ENCODE measurements around the gene GABRB2.

The GABRB2 gene

GRCh38 chr5:161546095-161546469 is 443 bp downstream of the GABRB2 start:
- H3K27me3 ChIP-seq, result peaks cover 3 to 57% of the 10 kb centered on the region in 2 donors
- H3K4me1 ChIP-seq, result peaks cover 0 to 36% (median 20%) of the 10 kb centered on the region in 4 donors
- no peak overlapping the region for H3K27ac ChIP-seq
- H3K9me3 ChIP-seq, result no peaks in the 10 kb centered on the region
- TF ChIP-seq CTCF (IDR thresholded peaks at IDR 0.05), result no peak
- intact Hi-C loops (cut with DNase I; ENCODE audit: low total_unique reads), result loop anchor here (10.0 kb wide), 1 partner anchor 1799 kb away; no protein-coding TSS in a partner anchor
- H3K4me3 ChIP-seq, result peak overlapping the region; percentile 20 to 48
- no peaks in the 10 kb centered on the region for H3K36me3 ChIP-seq
- DNase-seq, result no peak

GRCh38 chr5:161545344-161546094 is 1.0 kb downstream of the GABRB2 start:
- peak overlapping the region; percentile 20 to 48 for H3K4me3 ChIP-seq
- peaks cover 3 to 57% of the 10 kb centered on the region in 2 donors for H3K27me3 ChIP-seq
- no peaks in the 10 kb centered on the region for H3K36me3 ChIP-seq
- no peak overlapping the region for H3K27ac ChIP-seq
- no peak for TF ChIP-seq CTCF (IDR thresholded peaks at IDR 0.05)
- intact Hi-C loops (cut with DNase I; ENCODE audit: low total_unique reads), result loop anchor here (10.0 kb wide), 1 partner anchor 1799 kb away; no protein-coding TSS in a partner anchor
- DNase-seq, result no peak
- H3K9me3 ChIP-seq, result no peaks in the 10 kb centered on the region
- peaks cover 0 to 36% (median 20%) of the 10 kb centered on the region in 4 donors for H3K4me1 ChIP-seq

DNA sequence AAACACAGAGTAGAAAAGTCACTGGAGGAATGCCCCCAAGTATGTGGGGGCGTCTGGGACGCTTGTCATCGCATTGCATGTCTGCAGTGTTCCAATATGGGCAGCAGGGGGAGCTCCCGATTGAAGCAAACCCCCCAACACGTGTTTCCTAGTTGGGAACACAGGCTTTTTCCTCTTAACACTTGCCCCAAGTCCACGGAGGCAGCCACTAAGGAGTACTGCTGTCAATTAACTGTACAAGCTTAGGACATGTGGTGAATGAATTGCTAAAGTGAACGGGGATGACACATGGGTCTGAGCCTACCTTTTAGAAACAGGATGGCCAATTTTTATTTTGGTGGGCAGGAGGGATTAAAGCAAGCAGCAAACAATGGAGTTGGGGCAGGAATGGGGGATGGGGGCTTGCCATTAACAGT is 2.2 kb downstream of the GABRB2 start:
- Histone ChIP-seq H3K27me3 (peaks cover 3 to 54% of the 10 kb centered on the region in 2 donors), H3K4me1 (peaks cover 0 to 35% (median 20%) of the 10 kb centered on the region in 4 donors), H3K36me3 (no peaks in the 10 kb centered on the region), H3K27ac (no peak overlapping the region), H3K9me3 (no peaks in the 10 kb centered on the region), H3K4me3 (no peak overlapping the region)
- peak; percentile 38 to 54 for TF ChIP-seq CTCF (IDR thresholded peaks at IDR 0.05)
- DNase-seq, result peak in 1 of 2 donors; percentile 25
- intact Hi-C loops (cut with DNase I; ENCODE audit: low total_unique reads), result loop anchor here (10.0 kb wide), 1 partner anchor 1800 kb away; no protein-coding TSS in a partner anchor

- Histone ChIP-seq H3K4me3 (no peak overlapping the region), H3K27me3 (peaks cover 0 to 3% of the 10 kb centered on the region in 2 donors), H3K4me1 (no peaks in the 10 kb centered on the region), H3K9me3 (no peaks in the 10 kb centered on the region), H3K36me3 (no peaks in the 10 kb centered on the region), H3K27ac (no peak overlapping the region)
- no peak for TF ChIP-seq CTCF (IDR thresholded peaks at IDR 0.05)
- intact Hi-C loops (cut with DNase I; ENCODE audit: low total_unique reads), result no loop called here
- DNase-seq, result no peak
Measured at GRCh38 chr5:161539016-161539415, 7.5 kb downstream of the GABRB2 start.

DNA sequence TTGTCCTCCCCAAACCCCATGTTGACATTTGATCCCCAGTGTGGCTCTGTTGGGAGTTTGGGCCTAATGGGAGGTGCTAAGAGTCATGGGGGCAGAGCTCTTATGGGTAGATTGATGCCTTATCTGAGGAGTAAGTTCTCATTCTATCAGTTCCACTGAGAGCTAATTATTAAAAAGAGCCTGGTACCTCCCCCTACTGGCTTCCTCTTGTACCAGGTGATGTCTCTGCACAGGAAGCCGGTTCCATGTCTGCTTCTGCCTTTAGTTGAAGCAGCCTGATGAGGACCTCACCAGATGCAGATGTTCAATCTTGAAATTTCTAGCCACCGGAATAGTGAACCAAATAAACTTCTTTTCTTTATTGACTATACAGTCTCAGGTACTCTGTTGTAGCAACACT is 10.8 kb downstream of the GABRB2 start:
- Histone ChIP-seq H3K9me3 (no peaks in the 10 kb centered on the region), H3K4me3 (no peak overlapping the region), H3K27ac (no peak overlapping the region), H3K27me3 (no peaks in the 10 kb centered on the region), H3K36me3 (no peaks in the 10 kb centered on the region), H3K4me1 (no peaks in the 10 kb centered on the region)
- intact Hi-C loops (cut with DNase I; ENCODE audit: low total_unique reads), result no loop called here
- TF ChIP-seq CTCF (IDR thresholded peaks at IDR 0.05), result no peak
- DNase-seq, result no peak
